WTC11 (cell line): ENCODE results near the gene FAM111A. TPM values are rescaled to one million over a fixed set of nuclear protein-coding genes. Genes with fewer than 3 reads are reported as not detected.
A peak's percentile ranks its signal among the peaks of the same experiment; 100 is the strongest.

Source experiments
- ATAC-seq: fragments of 200-7000 bp; cut with Tn5 transposase; 2 replicates; pipeline ENCODE4 v1.10.0; 2021; ENCODE audit warnings: mild to moderate bottlenecking, moderate library complexity
- CTCF ChIA-PET: fragments of 300-600 bp; sonication (Branson Sonifier 250); formaldehyde crosslinking; loops from one replicate; lab custom pipeline; 2021; ENCODE audit warnings: antibody characterized with exemption; lab: Charles Lee
- POLR2A ChIA-PET: fragments of 350-600 bp; sonication (Branson Sonifier 250); formaldehyde crosslinking; loops from one replicate; lab custom pipeline; 2021; ENCODE audit warnings: antibody characterized with exemption; lab: Charles Lee
- DNase-seq: peaks from one replicate; pipeline ENCODE4 v3.0.0; 2021; ENCODE audit warnings: low spot score
- H3K27ac Mint-ChIP-seq: 2 replicates; pipeline ENCODE4 v1.8.0; 2021; ENCODE audit warnings: mixed read lengths
- H3K27me3 Mint-ChIP-seq: 2 replicates; pipeline ENCODE4 v1.8.0; 2021; ENCODE audit warnings: low read depth, mild to moderate bottlenecking, moderate library complexity, mixed read lengths
- H3K36me3 Mint-ChIP-seq: 2 replicates; pipeline ENCODE4 v1.8.0; 2021; ENCODE audit warnings: mixed read lengths
- H3K4me1 Mint-ChIP-seq: 2 replicates; pipeline ENCODE4 v1.8.0; 2022; ENCODE audit warnings: mixed read lengths
- H3K4me3 Mint-ChIP-seq: 2 replicates; pipeline ENCODE4 v1.8.0; 2021; ENCODE audit warnings: mild to moderate bottlenecking, moderate library complexity, mixed read lengths
- H3K9me3 Mint-ChIP-seq: 2 replicates; pipeline ENCODE4 v1.8.0; 2021; ENCODE audit warnings: mixed read lengths
- ATF1 ChIP-seq: sonication (generic); formaldehyde crosslinking; IDR thresholded peaks from 2 replicates; pipeline ENCODE4 v1.8.1; 2023; ENCODE audit warnings: mild to moderate bottlenecking, moderate library complexity, missing genetic modification reagents
- ELF4 ChIP-seq: sonication (generic); formaldehyde crosslinking; IDR thresholded peaks from 2 replicates; pipeline ENCODE4 v1.8.1; 2022; ENCODE audit warnings: low read depth, mild to moderate bottlenecking, moderate library complexity, missing genetic modification reagents
- EMX1 ChIP-seq: fragments of 250-450 bp; sonication (Bioruptor Pico); IDR thresholded peaks from 2 replicates; pipeline ENCODE4 v1.8.0; 2021; ENCODE audit warnings: mild to moderate bottlenecking
- ESRRA ChIP-seq: sonication (generic); formaldehyde crosslinking; IDR thresholded peaks from 2 replicates; pipeline ENCODE4 v1.8.1; 2022; ENCODE audit warnings: mild to moderate bottlenecking, missing genetic modification reagents, borderline replicate concordance
- FOXK1 ChIP-seq: sonication (generic); formaldehyde crosslinking; IDR thresholded peaks from 2 replicates; pipeline ENCODE4 v1.8.0; 2022; ENCODE audit warnings: mild to moderate bottlenecking, moderate library complexity, missing genetic modification reagents
- GRHL2 ChIP-seq: fragments of 250-450 bp; sonication (Bioruptor Pico); IDR thresholded peaks from 2 replicates; pipeline ENCODE4 v1.8.0; 2022; ENCODE audit warnings: mild to moderate bottlenecking, moderate library complexity; ENCODE audit not compliant: insufficient replicate concordance, severe bottlenecking
- SP1 ChIP-seq: sonication (generic); formaldehyde crosslinking; conservative IDR thresholded peaks from 2 replicates; pipeline ENCODE4 v1.8.1; 2022; ENCODE audit warnings: missing genetic modification reagents
- ZNF232 ChIP-seq: sonication (generic); formaldehyde crosslinking; IDR thresholded peaks from 2 replicates; pipeline ENCODE4 v1.8.0; 2022; ENCODE audit warnings: mild to moderate bottlenecking, missing genetic modification reagents
- ZNF317 ChIP-seq: sonication (generic); formaldehyde crosslinking; IDR thresholded peaks from 2 replicates; pipeline ENCODE4 v1.8.1; 2023; ENCODE audit warnings: low read depth, mild to moderate bottlenecking, moderate library complexity, missing genetic modification reagents, borderline replicate concordance
- total RNA-seq: library from RNA; stranded (reverse); gene quantifications from 3 replicates; pipeline ENCODE4 v1.2.3, GENCODE V29; 2021
- TF ChIP-seq, protein P1 (sequence below): sonication (generic); formaldehyde crosslinking; IDR thresholded peaks from 2 replicates; pipeline ENCODE4 v1.8.1; 2023; ENCODE audit warnings: mild to moderate bottlenecking, missing genetic modification reagents, moderate library complexity
- TF ChIP-seq, protein P2 (sequence below): sonication (generic); formaldehyde crosslinking; IDR thresholded peaks from 2 replicates; pipeline ENCODE4 v1.8.0; 2022; ENCODE audit warnings: mild to moderate bottlenecking, missing genetic modification reagents
- TF ChIP-seq, protein P3 (sequence below): sonication (generic); formaldehyde crosslinking; IDR thresholded peaks from 2 replicates; pipeline ENCODE4 v1.8.0; 2023; ENCODE audit warnings: missing genetic modification reagents
- TF ChIP-seq, protein P4 (sequence below): fragments of 200-600 bp; IDR thresholded peaks from 2 replicates; pipeline ENCODE4 v1.8.0; 2022; ENCODE audit warnings: antibody characterized with exemption
- TF ChIP-seq, protein P5 (sequence below): sonication (generic); formaldehyde crosslinking; IDR thresholded peaks from 2 replicates; pipeline ENCODE4 v1.8.1; 2022; ENCODE audit warnings: missing genetic modification reagents, borderline replicate concordance
- TF ChIP-seq, protein P6 (sequence below): sonication (generic); formaldehyde crosslinking; IDR thresholded peaks from 2 replicates; pipeline ENCODE4 v1.8.0; 2023; ENCODE audit warnings: missing genetic modification reagents, mild to moderate bottlenecking, borderline replicate concordance
- TF ChIP-seq, protein P7 (sequence below): fragments of 250-450 bp; sonication (Bioruptor Pico); IDR thresholded peaks from 2 replicates; pipeline ENCODE4 v1.9.0; 2021; ENCODE audit warnings: moderate library complexity, mild to moderate bottlenecking, inconsistent platforms, borderline replicate concordance
- TF ChIP-seq, protein P8 (sequence below): sonication (generic); formaldehyde crosslinking; IDR thresholded peaks from 2 replicates; pipeline ENCODE4 v1.8.1; 2023; ENCODE audit warnings: mild to moderate bottlenecking, missing genetic modification reagents, moderate library complexity

FAM111A gene
- total RNA-seq, 1 experiment from 2014 or later, result 18.8 TPM

DNA sequence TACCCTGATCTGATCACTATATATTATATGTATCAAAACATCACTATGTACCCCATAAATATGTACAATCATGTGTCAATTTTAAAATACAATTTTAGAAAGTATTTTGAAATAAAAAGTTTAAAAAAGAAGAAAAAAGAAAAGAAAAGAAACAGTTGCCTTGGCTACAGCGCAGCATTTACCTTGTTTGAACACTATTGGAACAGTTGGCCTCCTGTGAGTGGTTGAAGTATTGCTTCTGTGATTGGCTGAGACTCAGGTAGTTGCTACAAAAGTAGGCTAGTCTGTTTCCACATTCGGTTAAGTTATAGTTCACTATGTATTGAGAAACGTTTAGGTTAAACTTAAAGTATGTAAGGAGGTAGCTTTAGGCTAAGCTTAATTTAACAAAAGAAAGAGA, 21.4 kb downstream of the FAM111A start (continued):
- TF ChIP-seq, protein P1, sequence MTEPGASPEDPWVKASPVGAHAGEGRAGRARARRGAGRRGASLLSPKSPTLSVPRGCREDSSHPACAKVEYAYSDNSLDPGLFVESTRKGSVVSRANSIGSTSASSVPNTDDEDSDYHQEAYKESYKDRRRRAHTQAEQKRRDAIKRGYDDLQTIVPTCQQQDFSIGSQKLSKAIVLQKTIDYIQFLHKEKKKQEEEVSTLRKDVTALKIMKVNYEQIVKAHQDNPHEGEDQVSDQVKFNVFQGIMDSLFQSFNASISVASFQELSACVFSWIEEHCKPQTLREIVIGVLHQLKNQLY (CRISPR knock-in tag), result no peak
- TF ChIP-seq, protein P2, sequence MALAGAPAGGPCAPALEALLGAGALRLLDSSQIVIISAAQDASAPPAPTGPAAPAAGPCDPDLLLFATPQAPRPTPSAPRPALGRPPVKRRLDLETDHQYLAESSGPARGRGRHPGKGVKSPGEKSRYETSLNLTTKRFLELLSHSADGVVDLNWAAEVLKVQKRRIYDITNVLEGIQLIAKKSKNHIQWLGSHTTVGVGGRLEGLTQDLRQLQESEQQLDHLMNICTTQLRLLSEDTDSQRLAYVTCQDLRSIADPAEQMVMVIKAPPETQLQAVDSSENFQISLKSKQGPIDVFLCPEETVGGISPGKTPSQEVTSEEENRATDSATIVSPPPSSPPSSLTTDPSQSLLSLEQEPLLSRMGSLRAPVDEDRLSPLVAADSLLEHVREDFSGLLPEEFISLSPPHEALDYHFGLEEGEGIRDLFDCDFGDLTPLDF, result no peak
- no peak for TF ChIP-seq ELF4

DNA sequence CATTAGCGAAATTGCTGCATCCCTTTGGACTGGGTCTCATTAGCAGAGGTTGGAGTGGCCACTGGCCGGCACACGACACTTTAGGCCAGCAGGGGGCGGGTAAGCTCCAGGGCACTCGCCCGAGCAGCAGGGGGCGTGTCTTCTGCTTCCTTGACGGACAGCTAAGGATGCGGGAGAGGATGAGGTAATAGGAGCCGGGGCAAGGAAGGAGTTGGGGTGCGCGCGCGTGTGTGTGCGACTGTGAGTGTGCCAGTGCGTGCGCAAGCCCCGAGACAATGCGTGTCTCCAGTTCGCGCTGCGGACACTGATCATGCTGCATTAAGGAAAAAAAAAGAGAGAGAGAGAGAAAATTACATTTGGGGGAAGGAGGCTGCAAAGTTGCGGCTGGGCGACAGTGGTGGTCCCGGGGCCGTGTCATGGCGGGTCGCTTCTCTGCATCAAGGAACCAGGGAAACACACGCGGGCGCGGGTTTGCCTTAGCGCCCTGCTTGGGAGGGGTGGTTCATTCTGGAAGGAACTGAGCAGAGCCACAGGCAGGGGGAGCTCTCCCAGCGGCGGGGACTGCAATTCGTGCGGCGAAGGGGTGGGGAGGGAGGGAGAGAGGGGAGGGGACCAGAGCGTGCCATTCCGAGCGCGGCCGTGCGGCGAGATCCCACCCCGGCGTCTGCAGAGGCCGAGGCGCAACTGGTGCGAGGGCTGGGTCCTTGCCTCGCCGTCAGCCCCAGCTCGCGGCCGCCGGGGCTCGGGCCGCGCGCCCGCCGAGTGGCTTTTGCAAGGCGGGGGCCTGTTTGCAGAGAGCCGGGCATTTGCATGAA, 29.1 kb downstream of the FAM111A start, which contains the start of gene DTX4:
Gene DTX4 (plus strand): TSS at position 625 of the 815 bp plus-strand sequence. CDS start 464 bp downstream, outside the sequence.
- Mint-ChIP-seq H3K9me3 (no peaks in the 10 kb centered on the region), H3K4me1 (peaks cover 26% of the 10 kb centered on the region), H3K27ac (no peak within 1 kb of the TSS), H3K4me3 (peak within 1 kb of the TSS; percentile 90), H3K27me3 (peaks cover 4% of the 10 kb centered on the region; the same call in 1 of the 2 replicates), H3K36me3 (no peaks in the 10 kb centered on the region)
- ChIA-PET CTCF (interaction anchor here (0.6 to 14.2 kb wide), 59 partner anchors 11 to 1330 kb away, joined by 3 to 382 read pairs (median 4); partner anchors contain the start of genes FAM111B, OR5A1, OR5A2 and PATL1), POLR2A (interaction anchor here (0.8 to 1.8 kb wide), 6 partner anchors 13 to 497 kb away, joined by 3 to 8 read pairs (median 4); partner anchors contain the start of gene PATL1)
- peak; percentile 96 for DNase-seq
- peak; percentile 58 for ATAC-seq
- no peak for TF ChIP-seq GRHL2 (CRISPR knock-in tag)
- TF ChIP-seq, protein P3, sequence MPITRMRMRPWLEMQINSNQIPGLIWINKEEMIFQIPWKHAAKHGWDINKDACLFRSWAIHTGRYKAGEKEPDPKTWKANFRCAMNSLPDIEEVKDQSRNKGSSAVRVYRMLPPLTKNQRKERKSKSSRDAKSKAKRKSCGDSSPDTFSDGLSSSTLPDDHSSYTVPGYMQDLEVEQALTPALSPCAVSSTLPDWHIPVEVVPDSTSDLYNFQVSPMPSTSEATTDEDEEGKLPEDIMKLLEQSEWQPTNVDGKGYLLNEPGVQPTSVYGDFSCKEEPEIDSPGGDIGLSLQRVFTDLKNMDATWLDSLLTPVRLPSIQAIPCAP (CRISPR knock-in tag), result 0 out of 2 replicates have a peak, but pooled peaks have one; percentile 66
- TF ChIP-seq, protein P4, sequence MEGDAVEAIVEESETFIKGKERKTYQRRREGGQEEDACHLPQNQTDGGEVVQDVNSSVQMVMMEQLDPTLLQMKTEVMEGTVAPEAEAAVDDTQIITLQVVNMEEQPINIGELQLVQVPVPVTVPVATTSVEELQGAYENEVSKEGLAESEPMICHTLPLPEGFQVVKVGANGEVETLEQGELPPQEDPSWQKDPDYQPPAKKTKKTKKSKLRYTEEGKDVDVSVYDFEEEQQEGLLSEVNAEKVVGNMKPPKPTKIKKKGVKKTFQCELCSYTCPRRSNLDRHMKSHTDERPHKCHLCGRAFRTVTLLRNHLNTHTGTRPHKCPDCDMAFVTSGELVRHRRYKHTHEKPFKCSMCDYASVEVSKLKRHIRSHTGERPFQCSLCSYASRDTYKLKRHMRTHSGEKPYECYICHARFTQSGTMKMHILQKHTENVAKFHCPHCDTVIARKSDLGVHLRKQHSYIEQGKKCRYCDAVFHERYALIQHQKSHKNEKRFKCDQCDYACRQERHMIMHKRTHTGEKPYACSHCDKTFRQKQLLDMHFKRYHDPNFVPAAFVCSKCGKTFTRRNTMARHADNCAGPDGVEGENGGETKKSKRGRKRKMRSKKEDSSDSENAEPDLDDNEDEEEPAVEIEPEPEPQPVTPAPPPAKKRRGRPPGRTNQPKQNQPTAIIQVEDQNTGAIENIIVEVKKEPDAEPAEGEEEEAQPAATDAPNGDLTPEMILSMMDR, result peak; percentile 83
- TF ChIP-seq ESRRA (CRISPR knock-in tag), result no peak
- peak; percentile 72 for TF ChIP-seq SP1 (CRISPR knock-in tag)
- 0 out of 2 replicates have a peak, but pooled peaks have one; percentile 64 for TF ChIP-seq ZNF232 (CRISPR knock-in tag)
- TF ChIP-seq EMX1, result no peak
- TF ChIP-seq, protein P5, sequence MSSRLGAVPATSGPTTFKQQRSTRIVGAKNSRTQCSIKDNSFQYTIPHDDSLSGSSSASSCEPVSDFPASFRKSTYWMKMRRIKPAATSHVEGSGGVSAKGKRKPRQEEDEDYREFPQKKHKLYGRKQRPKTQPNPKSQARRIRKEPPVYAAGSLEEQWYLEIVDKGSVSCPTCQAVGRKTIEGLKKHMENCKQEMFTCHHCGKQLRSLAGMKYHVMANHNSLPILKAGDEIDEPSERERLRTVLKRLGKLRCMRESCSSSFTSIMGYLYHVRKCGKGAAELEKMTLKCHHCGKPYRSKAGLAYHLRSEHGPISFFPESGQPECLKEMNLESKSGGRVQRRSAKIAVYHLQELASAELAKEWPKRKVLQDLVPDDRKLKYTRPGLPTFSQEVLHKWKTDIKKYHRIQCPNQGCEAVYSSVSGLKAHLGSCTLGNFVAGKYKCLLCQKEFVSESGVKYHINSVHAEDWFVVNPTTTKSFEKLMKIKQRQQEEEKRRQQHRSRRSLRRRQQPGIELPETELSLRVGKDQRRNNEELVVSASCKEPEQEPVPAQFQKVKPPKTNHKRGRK (CRISPR knock-in tag), result peak; percentile 30; the same call in 1 of the 2 replicates
- peak; percentile 20; the same call in 1 of the 2 replicates for TF ChIP-seq FOXK1 (CRISPR knock-in tag)
- TF ChIP-seq, protein P2, result no peak
- TF ChIP-seq, protein P6, sequence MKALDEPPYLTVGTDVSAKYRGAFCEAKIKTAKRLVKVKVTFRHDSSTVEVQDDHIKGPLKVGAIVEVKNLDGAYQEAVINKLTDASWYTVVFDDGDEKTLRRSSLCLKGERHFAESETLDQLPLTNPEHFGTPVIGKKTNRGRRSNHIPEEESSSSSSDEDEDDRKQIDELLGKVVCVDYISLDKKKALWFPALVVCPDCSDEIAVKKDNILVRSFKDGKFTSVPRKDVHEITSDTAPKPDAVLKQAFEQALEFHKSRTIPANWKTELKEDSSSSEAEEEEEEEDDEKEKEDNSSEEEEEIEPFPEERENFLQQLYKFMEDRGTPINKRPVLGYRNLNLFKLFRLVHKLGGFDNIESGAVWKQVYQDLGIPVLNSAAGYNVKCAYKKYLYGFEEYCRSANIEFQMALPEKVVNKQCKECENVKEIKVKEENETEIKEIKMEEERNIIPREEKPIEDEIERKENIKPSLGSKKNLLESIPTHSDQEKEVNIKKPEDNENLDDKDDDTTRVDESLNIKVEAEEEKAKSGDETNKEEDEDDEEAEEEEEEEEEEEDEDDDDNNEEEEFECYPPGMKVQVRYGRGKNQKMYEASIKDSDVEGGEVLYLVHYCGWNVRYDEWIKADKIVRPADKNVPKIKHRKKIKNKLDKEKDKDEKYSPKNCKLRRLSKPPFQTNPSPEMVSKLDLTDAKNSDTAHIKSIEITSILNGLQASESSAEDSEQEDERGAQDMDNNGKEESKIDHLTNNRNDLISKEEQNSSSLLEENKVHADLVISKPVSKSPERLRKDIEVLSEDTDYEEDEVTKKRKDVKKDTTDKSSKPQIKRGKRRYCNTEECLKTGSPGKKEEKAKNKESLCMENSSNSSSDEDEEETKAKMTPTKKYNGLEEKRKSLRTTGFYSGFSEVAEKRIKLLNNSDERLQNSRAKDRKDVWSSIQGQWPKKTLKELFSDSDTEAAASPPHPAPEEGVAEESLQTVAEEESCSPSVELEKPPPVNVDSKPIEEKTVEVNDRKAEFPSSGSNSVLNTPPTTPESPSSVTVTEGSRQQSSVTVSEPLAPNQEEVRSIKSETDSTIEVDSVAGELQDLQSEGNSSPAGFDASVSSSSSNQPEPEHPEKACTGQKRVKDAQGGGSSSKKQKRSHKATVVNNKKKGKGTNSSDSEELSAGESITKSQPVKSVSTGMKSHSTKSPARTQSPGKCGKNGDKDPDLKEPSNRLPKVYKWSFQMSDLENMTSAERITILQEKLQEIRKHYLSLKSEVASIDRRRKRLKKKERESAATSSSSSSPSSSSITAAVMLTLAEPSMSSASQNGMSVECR, result 0 out of 2 replicates have a peak, but pooled peaks have one; percentile 61
- no peak for TF ChIP-seq ATF1
- no peak for TF ChIP-seq ZNF317 (CRISPR knock-in tag)
- TF ChIP-seq, protein P7, sequence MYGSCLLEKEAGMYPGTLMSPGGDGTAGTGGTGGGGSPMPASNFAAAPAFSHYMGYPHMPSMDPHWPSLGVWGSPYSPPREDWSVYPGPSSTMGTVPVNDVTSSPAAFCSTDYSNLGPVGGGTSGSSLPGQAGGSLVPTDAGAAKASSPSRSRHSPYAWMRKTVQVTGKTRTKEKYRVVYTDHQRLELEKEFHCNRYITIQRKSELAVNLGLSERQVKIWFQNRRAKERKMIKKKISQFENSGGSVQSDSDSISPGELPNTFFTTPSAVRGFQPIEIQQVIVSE (CRISPR knock-in tag), result no peak
- TF ChIP-seq, protein P8, sequence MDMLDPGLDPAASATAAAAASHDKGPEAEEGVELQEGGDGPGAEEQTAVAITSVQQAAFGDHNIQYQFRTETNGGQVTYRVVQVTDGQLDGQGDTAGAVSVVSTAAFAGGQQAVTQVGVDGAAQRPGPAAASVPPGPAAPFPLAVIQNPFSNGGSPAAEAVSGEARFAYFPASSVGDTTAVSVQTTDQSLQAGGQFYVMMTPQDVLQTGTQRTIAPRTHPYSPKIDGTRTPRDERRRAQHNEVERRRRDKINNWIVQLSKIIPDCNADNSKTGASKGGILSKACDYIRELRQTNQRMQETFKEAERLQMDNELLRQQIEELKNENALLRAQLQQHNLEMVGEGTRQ, result no peak
